22Rv1 (cell line): Measurements from ENCODE around the gene LRRC70.
"Not testable (repeated sequence)": the region's sequence is repeated elsewhere in the genome, so short reads cannot be mapped to it uniquely, and the experiment has no call there.

Experiments used
- H3K27ac ChIP-seq: fragments of 450-650 bp; 2 replicates; pipeline ENCODE4 v1.5.1; 2017
- CTCF ChIP-seq: fragments of 450-650 bp; IDR thresholded peaks from 2 replicates; pipeline ENCODE4 v1.5.1; 2017; ENCODE audit warnings: mild to moderate bottlenecking
- ZFX ChIP-seq: fragments of 450-650 bp; IDR thresholded peaks from 2 replicates; pipeline ENCODE4 v1.6.1; 2017; ENCODE audit warnings: antibody characterized with exemption, borderline replicate concordance

Gene LRRC70

GRCh38 chr5:62562867-62563266 is 15.8 kb upstream of the LRRC70 start:
- no peak overlapping the region for H3K27ac ChIP-seq
- TF ChIP-seq ZFX = no peak
- TF ChIP-seq CTCF = no peak

- no peak for TF ChIP-seq ZFX
- no peak for TF ChIP-seq CTCF
- no peak overlapping the region for H3K27ac ChIP-seq
Observed at GRCh38 chr5:62564101-62564500, 14.5 kb upstream of the LRRC70 start.

- not testable (repeated sequence) for H3K27ac ChIP-seq
Observed at GRCh38 chr5:62565740-62566139, 12.9 kb upstream of the LRRC70 start.

DNA sequence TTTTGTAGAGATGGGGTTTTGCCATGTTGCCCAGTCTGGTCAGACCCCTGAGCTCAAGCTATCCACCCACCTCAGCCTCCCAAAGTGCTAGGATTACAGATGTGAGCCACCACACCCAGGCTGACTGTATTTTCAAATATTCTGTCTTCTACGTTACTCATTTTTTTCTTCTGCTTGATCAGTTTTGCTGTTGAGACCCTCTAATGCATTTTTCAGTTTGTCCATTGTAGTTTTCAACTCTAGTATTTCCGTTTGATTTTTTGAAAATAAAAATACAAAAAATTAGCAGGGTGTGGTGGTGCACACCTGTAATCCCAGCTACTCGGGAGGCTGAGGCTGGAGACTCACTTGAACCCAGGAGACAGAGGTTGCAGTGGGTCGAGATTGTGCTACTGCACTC is 10.5 kb upstream of the LRRC70 start:
- TF ChIP-seq ZFX = no peak
- TF ChIP-seq CTCF = no peak

DNA sequence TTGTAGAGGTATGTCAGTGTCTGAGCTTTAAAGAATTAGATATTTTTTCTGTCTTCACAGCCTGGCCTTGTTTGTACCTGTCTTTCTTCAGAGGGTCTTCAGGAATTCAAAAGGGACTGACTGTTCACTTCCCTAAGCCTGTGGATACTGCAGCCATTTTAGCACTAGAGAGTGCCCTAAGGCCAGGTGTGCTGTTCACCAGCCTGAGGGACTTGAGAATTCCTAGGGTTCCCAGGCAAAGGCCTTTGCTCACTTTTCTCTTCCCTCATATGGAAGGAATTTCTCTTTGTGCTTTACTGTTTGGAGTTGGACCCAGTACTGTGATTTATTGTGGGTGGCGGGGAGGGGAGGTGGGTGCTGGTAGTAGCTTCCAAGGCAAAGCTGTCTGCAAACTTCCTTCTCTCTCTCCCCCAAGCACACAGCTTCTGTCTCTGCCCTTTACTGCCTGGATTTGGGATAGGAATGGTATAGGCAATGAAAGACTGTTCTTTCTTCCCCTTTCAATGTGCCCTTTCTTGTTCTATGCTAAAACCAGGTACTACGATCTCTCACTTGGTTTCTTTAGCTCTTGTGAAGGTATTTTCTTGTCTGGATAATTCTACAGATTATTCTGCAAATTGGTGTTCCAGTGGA is 9.7 kb upstream of the LRRC70 start:
- TF ChIP-seq CTCF (no peak), ZFX (no peak)
- H3K27ac ChIP-seq = no peak overlapping the region

More for the DNA sequence above, 10.5 kb upstream of the LRRC70 start:
- no peak overlapping the region for H3K27ac ChIP-seq

- no peak for TF ChIP-seq CTCF
- no peak overlapping the region for H3K27ac ChIP-seq
Observed at GRCh38 chr5:62569470-62569869, 9.1 kb upstream of the LRRC70 start.

- no peak for TF ChIP-seq CTCF
- TF ChIP-seq ZFX = no peak
- H3K27ac ChIP-seq = no peak overlapping the region
Observed at GRCh38 chr5:62572918-62573514, 5.6 kb upstream of the LRRC70 start.

DNA sequence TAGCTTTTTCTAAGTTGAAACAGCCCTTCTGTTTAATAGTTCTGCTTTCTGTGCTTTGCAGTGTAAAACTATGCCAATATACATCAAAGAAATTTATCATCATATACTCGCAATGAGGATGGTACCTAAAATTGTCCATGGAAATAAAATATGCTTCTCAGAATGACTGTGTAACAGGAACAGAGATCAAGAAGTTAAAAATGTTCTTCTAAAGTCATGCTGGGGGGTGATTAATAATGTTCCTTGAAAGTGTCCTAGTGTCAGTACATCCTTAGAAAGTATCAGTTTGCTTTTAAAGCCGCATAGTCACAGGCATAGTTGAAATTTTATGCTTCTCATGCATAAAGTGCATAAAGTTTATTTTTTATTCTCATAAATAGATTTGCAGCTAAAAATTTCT is 4.0 kb upstream of the LRRC70 start:
- H3K27ac ChIP-seq = no peak overlapping the region
- TF ChIP-seq ZFX (no peak), CTCF (no peak)
